ENCODE measurements around the gene CKAP4. TPM values are rescaled to one million over a fixed set of nuclear protein-coding genes. Genes with fewer than 3 reads are reported as not detected.
"Not testable (repeated sequence)": the region's sequence is repeated elsewhere in the genome, so short reads cannot be mapped to it uniquely, and the experiment has no call there.

The CKAP4 gene
- total RNA-seq, 1 donor from 2014 or later = 180 TPM

DNA sequence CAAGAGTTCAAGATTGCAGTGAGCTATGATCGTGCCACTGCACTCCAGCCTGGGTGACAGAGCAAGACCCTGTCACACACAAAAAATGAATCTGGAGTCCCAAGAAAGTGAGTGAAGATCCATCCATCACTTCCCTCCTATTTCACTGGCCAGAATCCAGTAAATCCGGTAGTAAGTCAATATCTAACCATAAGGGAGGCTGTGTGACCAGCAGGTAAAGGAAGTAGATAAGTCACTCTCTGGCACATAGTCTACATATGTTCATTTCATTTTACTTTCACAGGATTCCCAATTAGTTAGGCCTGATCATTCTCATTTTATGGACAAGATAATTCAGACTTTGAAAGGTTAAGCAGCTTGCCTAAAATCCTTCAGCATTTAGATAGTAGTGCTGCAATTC is 42.8 kb upstream of the CKAP4 start:
- H3K4me3 Mint-ChIP-seq = no peak overlapping the region
- H3K9me3 Mint-ChIP-seq = no peaks in the 10 kb centered on the region
- no peak for DNase-seq (ENCODE audit: low spot score in 2 of 2, unreplicated experiment in 2 of 2)
- no peak overlapping the region for H3K27ac Mint-ChIP-seq
- H3K36me3 Mint-ChIP-seq = no peaks in the 10 kb centered on the region
- H3K27me3 Mint-ChIP-seq (ENCODE audit: low read depth) = peaks cover 3% of the 10 kb centered on the region
- TF ChIP-seq, protein P1, sequence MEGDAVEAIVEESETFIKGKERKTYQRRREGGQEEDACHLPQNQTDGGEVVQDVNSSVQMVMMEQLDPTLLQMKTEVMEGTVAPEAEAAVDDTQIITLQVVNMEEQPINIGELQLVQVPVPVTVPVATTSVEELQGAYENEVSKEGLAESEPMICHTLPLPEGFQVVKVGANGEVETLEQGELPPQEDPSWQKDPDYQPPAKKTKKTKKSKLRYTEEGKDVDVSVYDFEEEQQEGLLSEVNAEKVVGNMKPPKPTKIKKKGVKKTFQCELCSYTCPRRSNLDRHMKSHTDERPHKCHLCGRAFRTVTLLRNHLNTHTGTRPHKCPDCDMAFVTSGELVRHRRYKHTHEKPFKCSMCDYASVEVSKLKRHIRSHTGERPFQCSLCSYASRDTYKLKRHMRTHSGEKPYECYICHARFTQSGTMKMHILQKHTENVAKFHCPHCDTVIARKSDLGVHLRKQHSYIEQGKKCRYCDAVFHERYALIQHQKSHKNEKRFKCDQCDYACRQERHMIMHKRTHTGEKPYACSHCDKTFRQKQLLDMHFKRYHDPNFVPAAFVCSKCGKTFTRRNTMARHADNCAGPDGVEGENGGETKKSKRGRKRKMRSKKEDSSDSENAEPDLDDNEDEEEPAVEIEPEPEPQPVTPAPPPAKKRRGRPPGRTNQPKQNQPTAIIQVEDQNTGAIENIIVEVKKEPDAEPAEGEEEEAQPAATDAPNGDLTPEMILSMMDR (IDR thresholded peaks at IDR 0.05; ENCODE audit: unreplicated experiment) = no peak
- H3K4me1 Mint-ChIP-seq = no peaks in the 10 kb centered on the region

GRCh38 chr12:106289196-106289681 is 41.4 kb upstream of the CKAP4 start:
- Mint-ChIP-seq H3K4me3 (no peak overlapping the region), H3K4me1 (no peaks in the 10 kb centered on the region), H3K9me3 (no peaks in the 10 kb centered on the region), H3K36me3 (no peaks in the 10 kb centered on the region), H3K27me3 (ENCODE audit: low read depth) (peaks cover 4% of the 10 kb centered on the region), H3K27ac (no peak overlapping the region)
- TF ChIP-seq, protein P1 (IDR thresholded peaks at IDR 0.05; ENCODE audit: unreplicated experiment) = no peak
- no peak for DNase-seq (ENCODE audit: low spot score in 2 of 2, unreplicated experiment in 2 of 2)

GRCh38 chr12:106288494-106289195 is 40.8 kb upstream of the CKAP4 start:
- H3K27me3 Mint-ChIP-seq (ENCODE audit: low read depth) = peaks cover 2% of the 10 kb centered on the region
- no peaks in the 10 kb centered on the region for H3K36me3 Mint-ChIP-seq
- TF ChIP-seq, protein P1 (IDR thresholded peaks at IDR 0.05; ENCODE audit: unreplicated experiment) = no peak
- no peak overlapping the region for H3K27ac Mint-ChIP-seq
- no peak overlapping the region for H3K4me3 Mint-ChIP-seq
- H3K9me3 Mint-ChIP-seq = no peaks in the 10 kb centered on the region
- DNase-seq (ENCODE audit: low spot score in 2 of 2, unreplicated experiment in 2 of 2) = no peak
- no peaks in the 10 kb centered on the region for H3K4me1 Mint-ChIP-seq

DNA sequence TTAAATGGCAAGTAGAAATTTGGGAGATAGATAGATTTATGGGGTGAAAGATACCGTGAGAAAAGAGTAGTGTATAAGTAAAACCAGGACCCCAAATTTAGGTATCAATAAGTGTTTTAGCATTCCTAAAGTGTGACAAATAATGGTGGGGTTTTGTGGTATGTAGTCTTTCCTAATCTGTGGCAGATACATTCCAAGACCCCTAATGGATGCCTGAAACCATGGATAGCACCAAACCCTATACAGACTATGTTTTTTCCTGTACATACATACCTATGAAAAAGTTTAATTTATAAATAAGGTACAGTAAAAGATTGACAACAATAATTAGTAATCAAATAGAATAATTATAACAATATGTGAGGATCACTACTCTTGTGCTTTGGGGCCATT is 40.3 kb upstream of the CKAP4 start:
- TF ChIP-seq, protein P1 (IDR thresholded peaks at IDR 0.05; ENCODE audit: unreplicated experiment) = no peak
- no peak for DNase-seq (ENCODE audit: low spot score in 2 of 2, unreplicated experiment in 2 of 2)
- H3K9me3 Mint-ChIP-seq = no peaks in the 10 kb centered on the region
- peaks cover 2% of the 10 kb centered on the region for H3K27me3 Mint-ChIP-seq (ENCODE audit: low read depth)
- no peaks in the 10 kb centered on the region for H3K36me3 Mint-ChIP-seq
- H3K4me1 Mint-ChIP-seq = no peaks in the 10 kb centered on the region
- H3K27ac Mint-ChIP-seq = no peak overlapping the region
- no peak overlapping the region for H3K4me3 Mint-ChIP-seq

DNA sequence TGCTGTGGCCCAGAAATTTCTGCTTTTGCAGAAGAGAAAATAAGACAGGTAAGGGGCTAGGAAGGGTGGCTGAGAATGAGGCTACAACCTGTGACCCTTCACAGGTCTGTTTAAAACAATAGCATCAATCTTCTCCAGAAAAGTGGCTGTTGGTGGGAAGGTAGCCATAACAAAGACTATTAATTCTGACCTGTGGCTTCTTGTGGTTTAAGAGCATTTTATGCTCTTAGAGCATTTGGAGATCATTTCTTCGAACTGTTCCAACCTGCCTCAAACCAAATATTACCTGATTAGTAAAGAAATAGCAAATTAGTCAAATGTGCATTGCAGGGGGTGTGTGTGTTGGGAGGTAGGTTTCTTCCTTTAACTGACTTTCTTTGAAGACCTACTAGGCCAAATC is 39.5 kb upstream of the CKAP4 start:
- no peaks in the 10 kb centered on the region for H3K36me3 Mint-ChIP-seq
- TF ChIP-seq, protein P1 (IDR thresholded peaks at IDR 0.05; ENCODE audit: unreplicated experiment) = no peak
- H3K4me3 Mint-ChIP-seq = no peak overlapping the region
- peaks cover 2% of the 10 kb centered on the region for H3K27me3 Mint-ChIP-seq (ENCODE audit: low read depth)
- H3K4me1 Mint-ChIP-seq = no peaks in the 10 kb centered on the region
- H3K27ac Mint-ChIP-seq = no peak overlapping the region
- peaks cover 3% of the 10 kb centered on the region for H3K9me3 Mint-ChIP-seq
- no peak for DNase-seq (ENCODE audit: low spot score in 2 of 2, unreplicated experiment in 2 of 2)

DNA sequence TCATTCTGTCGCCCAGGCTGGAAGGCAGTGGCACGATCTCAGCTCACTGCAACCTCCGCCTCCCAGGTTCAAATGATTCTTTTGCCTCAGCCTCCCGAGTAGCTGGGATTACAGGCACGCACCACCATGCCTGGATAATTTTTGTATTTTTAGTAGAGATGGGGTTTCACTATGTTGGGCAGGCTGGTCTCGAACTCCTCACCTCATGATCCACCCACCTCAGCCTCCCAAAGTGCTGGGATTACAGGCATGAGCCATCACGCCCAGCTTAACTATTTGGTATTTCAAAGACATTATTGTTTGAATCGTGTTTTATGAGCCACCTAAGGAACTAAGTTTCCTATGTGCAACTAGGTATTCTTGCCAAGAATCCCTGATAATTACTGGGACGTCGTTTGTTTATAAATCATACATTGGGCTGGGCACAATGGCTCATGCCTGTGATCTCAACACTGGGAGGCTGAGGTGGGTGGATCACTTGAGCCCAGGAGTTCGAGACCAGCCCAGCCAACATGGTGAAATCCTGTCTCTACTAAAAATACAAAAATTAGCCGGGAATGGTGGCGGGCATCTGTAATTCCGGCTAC is 38.8 kb upstream of the CKAP4 start:
- not testable (repeated sequence) for H3K27me3 Mint-ChIP-seq (ENCODE audit: low read depth); H3K9me3 Mint-ChIP-seq; H3K27ac Mint-ChIP-seq; H3K4me3 Mint-ChIP-seq; DNase-seq (ENCODE audit: low spot score in 2 of 2, unreplicated experiment in 2 of 2); H3K36me3 Mint-ChIP-seq; H3K4me1 Mint-ChIP-seq
